HepG2 (cell line): ENCODE measurements around the gene GMNN.
"Not testable (repeated sequence)": the region's sequence is repeated elsewhere in the genome, so short reads cannot be mapped to it uniquely, and the experiment has no call there.

Experiments used
- DNMT1 ChIP-seq: sonication (generic); formaldehyde crosslinking; IDR thresholded peaks from 2 replicates; pipeline ENCODE4 v1.5.1; 2020; ENCODE audit warnings: mild to moderate bottlenecking, missing genetic modification reagents
- MTA1 ChIP-seq: sonication (generic); formaldehyde crosslinking; IDR thresholded peaks from 2 replicates; pipeline ENCODE4 v1.4.0; 2020; ENCODE audit warnings: missing genetic modification reagents, mild to moderate bottlenecking, borderline replicate concordance
- ZNF546 ChIP-seq: sonication (generic); formaldehyde crosslinking; conservative IDR thresholded peaks from 2 replicates; pipeline ENCODE4 v1.8.1; 2023; ENCODE audit warnings: mild to moderate bottlenecking, missing genetic modification reagents
- ZZZ3 ChIP-seq: sonication (generic); formaldehyde crosslinking; IDR thresholded peaks from 2 replicates; pipeline ENCODE4 v1.4.0; 2020; ENCODE audit warnings: missing genetic modification reagents, mild to moderate bottlenecking, borderline replicate concordance
- TF ChIP-seq, protein P1 (sequence below): sonication (generic); formaldehyde crosslinking; IDR thresholded peaks from 2 replicates; pipeline ENCODE4 v1.4.0; 2020; ENCODE audit warnings: low read depth, mild to moderate bottlenecking, missing genetic modification reagents
- TF ChIP-seq, protein P2 (sequence below): sonication (generic); formaldehyde crosslinking; IDR thresholded peaks from 2 replicates; pipeline ENCODE4 v1.5.0; 2020; ENCODE audit warnings: mild to moderate bottlenecking, missing genetic modification reagents, moderate library complexity

GRCh38 chr6:24734710-24735109 lies 40.0 kb upstream of the GMNN start:
- TF ChIP-seq ZZZ3; DNMT1 (CRISPR knock-in tag); MTA1 (CRISPR knock-in tag); ZNF546: not testable (repeated sequence)
- TF ChIP-seq, protein P1, sequence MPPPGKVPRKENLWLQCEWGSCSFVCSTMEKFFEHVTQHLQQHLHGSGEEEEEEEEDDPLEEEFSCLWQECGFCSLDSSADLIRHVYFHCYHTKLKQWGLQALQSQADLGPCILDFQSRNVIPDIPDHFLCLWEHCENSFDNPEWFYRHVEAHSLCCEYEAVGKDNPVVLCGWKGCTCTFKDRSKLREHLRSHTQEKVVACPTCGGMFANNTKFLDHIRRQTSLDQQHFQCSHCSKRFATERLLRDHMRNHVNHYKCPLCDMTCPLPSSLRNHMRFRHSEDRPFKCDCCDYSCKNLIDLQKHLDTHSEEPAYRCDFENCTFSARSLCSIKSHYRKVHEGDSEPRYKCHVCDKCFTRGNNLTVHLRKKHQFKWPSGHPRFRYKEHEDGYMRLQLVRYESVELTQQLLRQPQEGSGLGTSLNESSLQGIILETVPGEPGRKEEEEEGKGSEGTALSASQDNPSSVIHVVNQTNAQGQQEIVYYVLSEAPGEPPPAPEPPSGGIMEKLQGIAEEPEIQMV (CRISPR knock-in tag): not testable (repeated sequence)
- TF ChIP-seq, protein P2, sequence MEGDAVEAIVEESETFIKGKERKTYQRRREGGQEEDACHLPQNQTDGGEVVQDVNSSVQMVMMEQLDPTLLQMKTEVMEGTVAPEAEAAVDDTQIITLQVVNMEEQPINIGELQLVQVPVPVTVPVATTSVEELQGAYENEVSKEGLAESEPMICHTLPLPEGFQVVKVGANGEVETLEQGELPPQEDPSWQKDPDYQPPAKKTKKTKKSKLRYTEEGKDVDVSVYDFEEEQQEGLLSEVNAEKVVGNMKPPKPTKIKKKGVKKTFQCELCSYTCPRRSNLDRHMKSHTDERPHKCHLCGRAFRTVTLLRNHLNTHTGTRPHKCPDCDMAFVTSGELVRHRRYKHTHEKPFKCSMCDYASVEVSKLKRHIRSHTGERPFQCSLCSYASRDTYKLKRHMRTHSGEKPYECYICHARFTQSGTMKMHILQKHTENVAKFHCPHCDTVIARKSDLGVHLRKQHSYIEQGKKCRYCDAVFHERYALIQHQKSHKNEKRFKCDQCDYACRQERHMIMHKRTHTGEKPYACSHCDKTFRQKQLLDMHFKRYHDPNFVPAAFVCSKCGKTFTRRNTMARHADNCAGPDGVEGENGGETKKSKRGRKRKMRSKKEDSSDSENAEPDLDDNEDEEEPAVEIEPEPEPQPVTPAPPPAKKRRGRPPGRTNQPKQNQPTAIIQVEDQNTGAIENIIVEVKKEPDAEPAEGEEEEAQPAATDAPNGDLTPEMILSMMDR: not testable (repeated sequence)
